Measurements from ENCODE around the gene FAAH2. TPM values are rescaled to one million over a fixed set of nuclear protein-coding genes. Genes with fewer than 3 reads are reported as not detected.
A peak's percentile ranks its signal among the peaks of the same experiment; 100 is the strongest.

Gene FAAH2
- total RNA-seq, 2 donors from 2014 or later: 0.14 to 1.1 TPM

DNA sequence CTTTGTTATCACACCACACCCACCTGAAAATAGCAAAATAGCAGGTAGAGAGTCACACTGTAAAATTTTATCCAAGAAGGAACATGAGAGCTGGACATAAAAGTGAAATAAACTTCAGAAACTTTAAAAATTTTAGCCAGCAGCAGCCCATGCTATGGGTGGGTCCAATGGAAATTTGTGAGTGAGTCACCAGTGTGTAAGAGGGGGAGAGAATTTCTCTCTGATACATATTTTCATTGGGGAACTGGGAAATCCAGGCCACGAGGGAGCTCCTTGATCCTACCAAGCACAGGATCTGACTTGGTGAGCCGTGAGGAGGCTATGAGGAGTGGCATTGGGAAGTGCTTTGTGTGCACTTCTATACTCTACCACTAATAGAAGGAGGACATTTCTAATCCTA lies 136.3 kb downstream of the FAAH2 start:
- ATAC-seq: no peak
- Mint-ChIP-seq H3K4me3 (no peak overlapping the region), H3K4me1 (ENCODE audit: low read depth in 2 of 2) (no peaks in the 10 kb centered on the region), H3K27ac (no peak overlapping the region), H3K36me3 (no peaks in the 10 kb centered on the region), H3K9me3 (no peaks in the 10 kb centered on the region), H3K27me3 (no peaks in the 10 kb centered on the region)
- DNase-seq (ENCODE audit: low spot score): no peak

DNA sequence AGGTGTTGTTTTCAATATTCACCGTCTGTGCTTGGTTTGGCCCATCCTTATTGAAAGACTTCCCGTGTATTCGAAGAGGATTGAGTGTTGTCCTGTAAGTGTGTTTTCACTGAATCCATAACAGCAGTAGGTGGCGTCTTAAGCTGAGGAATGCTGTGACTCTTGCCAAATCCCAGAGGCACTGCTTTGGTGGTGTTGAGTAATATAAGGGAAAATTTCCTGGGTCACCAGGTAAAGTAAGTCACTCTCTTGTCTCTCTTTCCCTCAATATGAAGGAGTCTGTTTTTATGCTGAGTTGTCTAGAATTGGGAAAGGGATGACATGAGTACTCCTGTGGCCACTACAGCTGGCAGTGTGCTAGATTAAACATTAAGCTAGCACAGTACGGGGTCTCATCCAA lies 158.6 kb downstream of the FAAH2 start:
- H3K27me3 Mint-ChIP-seq: peaks cover 0 to 8% of the 10 kb centered on the region in 2 donors
- DNase-seq (ENCODE audit: low spot score) (no peak), ATAC-seq (no peak)
- no peak overlapping the region for H3K27ac Mint-ChIP-seq
- no peaks in the 10 kb centered on the region for H3K4me1 Mint-ChIP-seq (ENCODE audit: low read depth in 2 of 2)
- no peaks in the 10 kb centered on the region for H3K9me3 Mint-ChIP-seq
- H3K36me3 Mint-ChIP-seq: no peaks in the 10 kb centered on the region
- no peak overlapping the region for H3K4me3 Mint-ChIP-seq

DNA sequence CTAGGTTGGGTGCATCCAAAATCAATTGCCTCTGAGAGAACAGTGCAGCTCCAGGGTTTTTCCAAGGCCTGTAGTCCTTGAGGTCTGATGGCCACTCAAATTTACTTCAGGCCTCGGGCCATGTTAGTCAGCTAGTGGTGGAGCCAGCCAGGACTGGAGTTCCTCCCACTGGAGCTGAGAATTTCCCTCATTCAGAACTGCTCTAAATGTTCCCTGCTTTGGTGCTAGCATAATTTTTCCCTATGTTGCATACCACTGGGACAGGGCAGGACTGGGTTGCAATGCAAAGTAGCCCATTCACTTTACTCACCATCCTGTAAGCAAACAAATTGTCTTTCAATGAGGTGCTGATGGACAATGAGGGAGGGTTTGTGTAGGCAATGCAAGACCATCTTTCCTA lies 159.3 kb downstream of the FAAH2 start:
- Mint-ChIP-seq H3K27me3 (peaks cover 0 to 4% of the 10 kb centered on the region in 2 donors), H3K9me3 (no peaks in the 10 kb centered on the region), H3K27ac (no peak overlapping the region), H3K36me3 (no peaks in the 10 kb centered on the region), H3K4me3 (no peak overlapping the region), H3K4me1 (ENCODE audit: low read depth in 2 of 2) (no peaks in the 10 kb centered on the region)
- DNase-seq (ENCODE audit: low spot score) (no peak), ATAC-seq (no peak)

DNA sequence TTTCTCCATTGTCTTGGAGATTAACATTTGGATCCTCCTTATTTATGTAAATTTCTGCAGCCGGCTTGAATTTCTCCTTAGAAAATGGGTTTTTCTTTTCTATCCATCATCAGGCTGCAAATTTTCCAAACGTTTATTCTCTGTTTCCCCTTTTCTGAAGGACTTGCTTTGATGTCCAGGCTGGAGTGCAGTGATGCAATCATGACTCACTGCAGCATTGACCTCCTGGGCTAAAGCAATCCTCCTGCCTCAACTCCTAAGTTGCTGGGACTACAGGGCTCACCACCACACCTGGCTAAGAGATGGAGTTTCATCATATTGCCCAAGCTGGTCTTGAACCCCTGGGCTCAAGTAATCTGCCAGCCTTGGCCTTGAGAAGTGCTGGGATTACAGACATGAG lies 161.3 kb downstream of the FAAH2 start:
- Mint-ChIP-seq H3K27me3 (peaks cover 0 to 6% of the 10 kb centered on the region in 2 donors), H3K4me1 (ENCODE audit: low read depth in 2 of 2) (no peaks in the 10 kb centered on the region), H3K36me3 (no peaks in the 10 kb centered on the region), H3K4me3 (no peak overlapping the region), H3K27ac (no peak overlapping the region), H3K9me3 (no peaks in the 10 kb centered on the region)
- DNase-seq (ENCODE audit: low spot score) (no peak), ATAC-seq (no peak)

DNA sequence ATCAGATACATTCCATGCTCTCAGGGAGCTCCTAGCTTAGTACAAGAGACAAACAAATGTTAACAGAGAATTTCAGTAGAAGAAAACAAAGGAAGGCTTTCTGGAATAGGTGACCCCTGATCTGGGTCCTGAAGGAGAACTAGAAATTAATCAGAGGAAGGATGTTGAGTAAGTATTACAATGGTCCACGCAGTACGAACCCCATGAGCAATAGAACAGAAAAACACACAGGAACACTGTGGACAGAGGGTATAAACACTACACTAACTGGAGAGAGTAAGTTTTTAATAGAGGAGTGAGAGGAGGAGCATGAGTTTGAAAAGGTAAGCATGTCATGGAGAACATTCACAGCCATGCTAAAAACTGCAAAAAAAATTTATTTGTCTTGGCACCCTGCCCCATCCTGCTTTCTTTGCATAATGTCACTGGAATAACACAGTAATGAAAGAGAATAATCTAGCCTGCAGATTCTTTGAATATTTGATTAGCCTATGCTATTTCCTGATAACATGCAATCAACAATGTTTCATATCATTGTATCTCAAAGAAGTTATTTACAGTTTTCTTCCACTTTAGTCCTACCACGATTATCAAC lies 165.0 kb downstream of the FAAH2 start:
- Mint-ChIP-seq H3K27ac (no peak overlapping the region), H3K4me1 (ENCODE audit: low read depth in 2 of 2) (no peaks in the 10 kb centered on the region), H3K9me3 (no peaks in the 10 kb centered on the region), H3K36me3 (no peaks in the 10 kb centered on the region), H3K27me3 (peaks cover 4 to 23% of the 10 kb centered on the region in 2 donors), H3K4me3 (no peak overlapping the region)
- ATAC-seq (no peak), DNase-seq (ENCODE audit: low spot score) (no peak)

DNA sequence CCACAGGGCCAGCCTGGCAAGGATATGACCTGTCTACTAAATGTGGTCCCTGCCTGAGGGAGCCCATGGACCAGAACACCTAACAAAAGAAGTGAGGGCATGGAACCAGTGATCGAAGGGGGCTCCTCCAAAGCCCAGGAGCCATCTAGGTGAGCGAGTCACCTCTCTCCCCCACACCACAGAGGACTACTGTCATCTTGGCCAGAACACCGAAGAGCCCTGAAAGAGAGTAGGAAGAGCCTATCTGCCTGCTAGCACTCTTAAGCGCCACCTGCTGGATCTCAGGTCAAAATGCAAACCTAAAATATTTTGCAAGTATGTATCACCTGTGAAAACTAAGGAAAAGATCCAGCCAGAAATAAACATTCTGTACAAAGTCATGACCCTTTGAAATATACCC lies 167.4 kb downstream of the FAAH2 start:
- Mint-ChIP-seq H3K4me3 (no peak overlapping the region), H3K4me1 (ENCODE audit: low read depth in 2 of 2) (no peaks in the 10 kb centered on the region), H3K36me3 (no peaks in the 10 kb centered on the region), H3K27me3 (peaks cover 9 to 27% of the 10 kb centered on the region in 2 donors), H3K9me3 (no peaks in the 10 kb centered on the region), H3K27ac (no peak overlapping the region)
- DNase-seq (ENCODE audit: low spot score) (no peak), ATAC-seq (no peak)

DNA sequence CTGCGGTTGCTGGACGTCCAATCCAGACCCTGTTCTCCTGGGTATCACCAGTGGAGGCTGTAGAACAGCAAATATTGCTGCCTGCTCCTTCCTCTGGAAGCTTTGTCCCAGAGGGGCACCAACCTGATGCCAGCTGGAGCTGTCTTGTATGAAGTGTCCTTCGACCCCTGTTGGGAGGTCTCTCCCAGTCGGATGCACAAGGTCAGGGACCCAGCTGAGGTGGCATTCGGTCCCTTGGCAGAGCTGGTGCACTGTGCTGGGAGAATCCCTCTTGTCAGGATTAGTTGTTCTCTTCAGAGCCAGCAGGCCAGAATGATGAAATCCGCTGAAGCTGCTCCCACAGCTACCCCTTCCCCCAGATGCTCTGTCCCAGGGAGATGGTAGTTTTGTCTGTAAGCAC lies 195.0 kb downstream of the FAAH2 start:
- Mint-ChIP-seq H3K27me3 (peaks cover 0 to 2% of the 10 kb centered on the region in 2 donors), H3K4me3 (no peak overlapping the region), H3K36me3 (peaks cover 5% of the 10 kb centered on the region), H3K9me3 (no peaks in the 10 kb centered on the region), H3K27ac (no peak overlapping the region), H3K4me1 (ENCODE audit: low read depth in 2 of 2) (no peaks in the 10 kb centered on the region)
- no peak for ATAC-seq
- no peak for DNase-seq (ENCODE audit: low spot score)

DNA sequence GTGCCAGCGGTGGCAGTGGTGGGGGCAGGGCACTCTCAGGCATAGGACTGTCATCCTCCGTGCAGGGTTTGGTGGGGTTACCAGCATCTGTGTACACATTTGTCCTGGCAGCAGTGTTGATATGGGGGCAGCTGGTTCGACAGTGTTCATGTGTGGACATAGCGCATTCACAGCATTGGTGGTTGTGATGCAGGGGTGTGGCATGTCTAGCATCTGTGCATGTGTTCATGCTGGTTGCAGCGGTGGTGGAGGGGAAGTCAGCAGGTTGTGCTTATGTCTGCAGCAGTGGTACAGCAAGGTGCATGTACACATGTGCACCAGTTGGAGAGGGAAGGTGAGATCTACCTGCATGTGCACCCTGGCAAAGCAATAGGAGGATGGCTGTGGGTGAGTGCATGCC lies 230.0 kb downstream of the FAAH2 start:
- H3K4me1 Mint-ChIP-seq (ENCODE audit: low read depth in 2 of 2): no peaks in the 10 kb centered on the region
- ATAC-seq: no peak

DNA sequence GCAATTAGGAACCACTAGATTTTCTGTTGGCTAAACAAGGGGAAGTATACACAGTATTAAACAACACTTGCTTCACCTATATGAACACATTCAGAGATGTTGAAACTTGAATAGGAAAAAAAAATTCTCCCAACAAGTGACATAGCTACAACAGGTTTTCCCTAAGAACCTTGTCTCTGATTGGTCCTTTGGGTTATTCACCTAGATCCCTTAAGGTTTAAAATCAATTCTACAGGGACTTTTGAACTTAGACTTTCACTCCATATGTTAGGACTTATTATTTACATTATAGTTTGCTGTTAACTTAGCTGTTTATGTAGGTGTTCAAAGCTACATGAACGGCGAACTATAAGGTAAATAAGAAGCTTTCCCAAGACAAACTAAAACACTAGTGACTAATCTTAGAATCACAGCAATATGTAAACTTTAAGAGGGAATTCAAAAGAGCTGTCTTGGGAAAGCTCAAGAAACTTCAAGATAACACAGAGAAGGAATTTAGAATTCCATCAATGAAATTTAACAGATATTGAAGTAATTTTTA lies 233.1 kb downstream of the FAAH2 start:
- Mint-ChIP-seq H3K9me3 (no peaks in the 10 kb centered on the region), H3K27me3 (peaks cover 2 to 10% of the 10 kb centered on the region in 2 donors), H3K4me1 (ENCODE audit: low read depth in 2 of 2) (no peaks in the 10 kb centered on the region), H3K4me3 (no peak overlapping the region), H3K36me3 (no peaks in the 10 kb centered on the region), H3K27ac (no peak overlapping the region)
- DNase-seq (ENCODE audit: low spot score) (no peak), ATAC-seq (no peak)

More for the DNA sequence above, 230.0 kb downstream of the FAAH2 start:
- Mint-ChIP-seq H3K27ac (no peak overlapping the region), H3K36me3 (no peaks in the 10 kb centered on the region), H3K9me3 (no peaks in the 10 kb centered on the region), H3K4me3 (no peak overlapping the region), H3K27me3 (peaks cover 13 to 24% of the 10 kb centered on the region in 2 donors)
- no peak for DNase-seq (ENCODE audit: low spot score)

DNA sequence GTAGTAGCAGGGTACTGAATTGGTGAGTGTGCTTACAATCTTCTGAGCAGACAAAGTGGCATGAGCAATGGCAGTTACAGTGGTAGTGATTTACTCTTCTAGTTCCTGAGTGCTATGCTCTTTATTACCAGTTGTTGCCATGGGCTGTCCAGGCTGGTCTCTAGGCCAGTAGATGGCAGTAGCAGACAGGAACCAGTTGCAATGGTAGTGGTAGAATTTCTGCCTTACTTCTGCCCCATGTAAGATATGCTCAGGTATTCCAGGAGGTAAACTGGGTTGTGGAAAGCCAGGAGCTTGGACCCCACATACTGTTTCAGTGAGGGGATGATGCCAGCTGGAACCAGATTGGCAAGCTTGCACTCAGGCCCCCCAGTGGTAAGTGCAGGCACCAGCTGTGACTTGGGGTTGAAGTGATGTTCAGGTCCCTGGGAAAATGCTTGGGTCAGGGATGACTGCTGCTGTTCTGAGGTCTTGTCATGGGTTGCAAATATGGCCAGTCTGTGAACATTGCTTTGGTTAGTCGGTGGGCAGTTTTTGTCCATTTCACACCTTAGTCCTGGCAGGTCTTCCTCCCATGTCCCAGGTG lies 242.3 kb downstream of the FAAH2 start:
- no peaks in the 10 kb centered on the region for H3K9me3 Mint-ChIP-seq
- no peaks in the 10 kb centered on the region for H3K4me1 Mint-ChIP-seq (ENCODE audit: low read depth in 2 of 2)
- H3K36me3 Mint-ChIP-seq: no peaks in the 10 kb centered on the region
- no peak overlapping the region for H3K27ac Mint-ChIP-seq
- ATAC-seq (peak in 1 of 2 donors; percentile 28), DNase-seq (ENCODE audit: low spot score) (no peak)
- no peak overlapping the region for H3K4me3 Mint-ChIP-seq
- H3K27me3 Mint-ChIP-seq: peaks cover 6 to 12% of the 10 kb centered on the region in 2 donors

Other genes with a start within 250 kb of the FAAH2 start
- gene SPIN2B, start 165.2 kb upstream of the FAAH2 start, total RNA-seq: 1 to 10 TPM; 5.7 to 9.3 TPM
- gene SPIN2A, start 149.3 kb upstream of the FAAH2 start, total RNA-seq: under 1 TPM; 0.50 to 0.64 TPM